Astrocyte of the cerebellum (primary cell): ENCODE measurements around the gene KCTD16.

Source experiments
- DNase-seq: peaks from one replicate; pipeline ENCODE4 v3.0.0-alpha.2; 2011; ENCODE audit warnings: low read depth
- H3K4me3 ChIP-seq: 2 replicates; pipeline ENCODE4 v1.5.1; 2011; ENCODE audit warnings: mild to moderate bottlenecking, low read depth, low read length, moderate library complexity
- in situ Hi-C: cut with HindIII; loops from 2 replicates; pipeline ENCODE4 v1.10.0; 2017; ENCODE audit warnings: low sequenced_read_pairs
- TF ChIP-seq, protein P1 (sequence below): IDR thresholded peaks from 2 replicates; pipeline ENCODE4 v1.5.1; 2012; ENCODE audit warnings: low read length, low read depth, moderate library complexity, mild to moderate bottlenecking; ENCODE audit errors: missing control alignments

KCTD16 gene

DNA sequence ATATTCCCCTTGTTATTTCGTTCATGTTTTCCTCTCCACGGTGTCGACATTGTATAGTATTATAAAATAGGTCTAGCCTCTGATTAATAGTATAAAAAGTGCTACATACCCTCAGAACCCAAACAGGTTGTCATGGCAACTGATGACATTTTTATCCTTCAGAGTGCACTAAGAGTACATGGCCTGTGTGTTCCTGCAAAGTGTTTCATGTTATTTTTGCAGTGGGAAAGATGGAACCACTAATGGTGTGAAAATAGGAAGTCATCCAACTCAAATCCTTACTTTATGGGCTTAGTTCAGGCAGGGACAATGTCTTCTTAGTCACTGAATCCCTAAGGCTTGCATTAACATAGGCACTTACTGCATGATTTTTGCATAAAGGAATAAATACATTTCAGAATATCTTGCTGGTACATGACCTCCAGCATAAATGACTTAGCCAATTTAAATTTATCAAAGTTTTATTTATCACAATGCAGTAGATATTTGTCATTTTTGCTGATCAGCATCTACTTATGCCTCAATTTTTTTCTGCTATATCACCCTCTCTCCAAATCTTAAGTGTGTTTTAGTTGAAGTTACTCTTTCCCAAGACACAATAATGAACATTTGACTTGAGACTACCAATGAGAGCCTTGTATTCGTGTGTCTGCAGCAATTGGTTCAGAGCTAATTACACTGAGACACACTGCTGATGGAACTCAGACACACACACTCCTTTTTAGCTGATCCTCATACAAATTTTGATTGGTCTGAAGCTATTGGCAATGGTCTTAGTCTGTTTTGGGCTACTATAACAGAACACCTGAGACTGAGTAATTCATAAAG lies 243.7 kb downstream of the KCTD16 start:
- in situ Hi-C loops = no loop called here
- TF ChIP-seq, protein P1, sequence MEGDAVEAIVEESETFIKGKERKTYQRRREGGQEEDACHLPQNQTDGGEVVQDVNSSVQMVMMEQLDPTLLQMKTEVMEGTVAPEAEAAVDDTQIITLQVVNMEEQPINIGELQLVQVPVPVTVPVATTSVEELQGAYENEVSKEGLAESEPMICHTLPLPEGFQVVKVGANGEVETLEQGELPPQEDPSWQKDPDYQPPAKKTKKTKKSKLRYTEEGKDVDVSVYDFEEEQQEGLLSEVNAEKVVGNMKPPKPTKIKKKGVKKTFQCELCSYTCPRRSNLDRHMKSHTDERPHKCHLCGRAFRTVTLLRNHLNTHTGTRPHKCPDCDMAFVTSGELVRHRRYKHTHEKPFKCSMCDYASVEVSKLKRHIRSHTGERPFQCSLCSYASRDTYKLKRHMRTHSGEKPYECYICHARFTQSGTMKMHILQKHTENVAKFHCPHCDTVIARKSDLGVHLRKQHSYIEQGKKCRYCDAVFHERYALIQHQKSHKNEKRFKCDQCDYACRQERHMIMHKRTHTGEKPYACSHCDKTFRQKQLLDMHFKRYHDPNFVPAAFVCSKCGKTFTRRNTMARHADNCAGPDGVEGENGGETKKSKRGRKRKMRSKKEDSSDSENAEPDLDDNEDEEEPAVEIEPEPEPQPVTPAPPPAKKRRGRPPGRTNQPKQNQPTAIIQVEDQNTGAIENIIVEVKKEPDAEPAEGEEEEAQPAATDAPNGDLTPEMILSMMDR = no peak
- no peak overlapping the region for H3K4me3 ChIP-seq
- DNase-seq = no peak

DNA sequence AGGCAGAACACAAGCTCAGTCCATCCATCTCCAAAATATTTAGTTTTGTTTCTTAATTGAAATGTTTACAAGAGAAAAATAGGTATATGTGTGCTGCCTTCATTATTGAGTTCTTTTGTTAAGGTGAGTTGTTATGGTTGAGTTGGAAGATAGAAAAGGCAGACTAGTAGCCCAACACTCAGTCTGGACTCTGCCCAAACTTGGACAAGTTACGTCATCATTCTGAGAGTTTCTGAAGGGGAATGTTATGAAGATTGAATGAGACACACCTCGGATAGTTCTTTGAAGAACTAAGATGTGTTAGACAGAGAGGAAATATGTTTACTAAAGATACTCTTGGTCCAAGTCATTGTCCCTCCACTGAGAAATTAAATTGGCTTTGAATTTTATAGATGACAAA lies 245.5 kb downstream of the KCTD16 start:
- TF ChIP-seq, protein P1 = no peak
- no peak for DNase-seq
- in situ Hi-C loops = no loop called here

DNA sequence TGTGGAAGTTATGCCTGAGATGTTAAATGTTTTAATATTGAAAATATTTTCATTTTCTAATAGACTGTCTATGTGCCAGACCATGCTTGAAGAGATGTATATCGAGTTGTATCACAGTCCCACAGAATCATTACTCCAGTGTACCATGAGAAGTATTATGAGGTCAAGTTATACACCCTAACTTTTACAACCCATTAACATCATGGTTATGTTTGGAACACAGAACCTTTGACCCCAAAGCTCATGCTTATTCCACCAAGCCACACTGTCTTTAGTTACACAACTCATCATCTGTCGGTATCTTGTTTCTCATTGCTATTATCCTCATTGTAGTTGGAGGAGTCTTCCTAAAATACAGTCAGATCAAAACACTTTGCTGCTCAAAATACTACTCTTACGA lies 248.0 kb downstream of the KCTD16 start:
- TF ChIP-seq, protein P1 = no peak
- H3K4me3 ChIP-seq = no peak overlapping the region
- in situ Hi-C loops = no loop called here
- DNase-seq = no peak

More for the DNA sequence above, 245.5 kb downstream of the KCTD16 start:
- H3K4me3 ChIP-seq = no peak overlapping the region

DNA sequence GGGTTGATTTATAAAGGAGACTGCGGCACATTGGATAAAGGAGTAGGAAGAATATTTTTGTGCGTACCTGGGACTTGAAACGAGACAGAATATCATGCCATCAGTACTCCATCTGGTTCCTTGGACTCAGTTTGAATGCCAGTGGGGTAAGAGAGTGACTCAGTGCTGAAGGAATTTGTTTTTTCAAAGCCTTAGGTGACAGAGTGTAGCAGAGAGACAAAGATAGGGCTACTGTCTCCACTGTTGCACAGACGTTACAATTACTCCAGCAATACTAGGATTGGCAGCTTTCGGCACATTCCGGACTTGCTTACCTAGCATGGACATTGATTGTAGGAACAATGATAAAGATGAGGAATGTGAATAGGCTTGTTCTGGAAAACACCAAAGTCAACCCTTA lies 250.7 kb downstream of the KCTD16 start:
- in situ Hi-C loops = no loop called here
- H3K4me3 ChIP-seq = no peak overlapping the region
- TF ChIP-seq, protein P1 = no peak
- no peak for DNase-seq

DNA sequence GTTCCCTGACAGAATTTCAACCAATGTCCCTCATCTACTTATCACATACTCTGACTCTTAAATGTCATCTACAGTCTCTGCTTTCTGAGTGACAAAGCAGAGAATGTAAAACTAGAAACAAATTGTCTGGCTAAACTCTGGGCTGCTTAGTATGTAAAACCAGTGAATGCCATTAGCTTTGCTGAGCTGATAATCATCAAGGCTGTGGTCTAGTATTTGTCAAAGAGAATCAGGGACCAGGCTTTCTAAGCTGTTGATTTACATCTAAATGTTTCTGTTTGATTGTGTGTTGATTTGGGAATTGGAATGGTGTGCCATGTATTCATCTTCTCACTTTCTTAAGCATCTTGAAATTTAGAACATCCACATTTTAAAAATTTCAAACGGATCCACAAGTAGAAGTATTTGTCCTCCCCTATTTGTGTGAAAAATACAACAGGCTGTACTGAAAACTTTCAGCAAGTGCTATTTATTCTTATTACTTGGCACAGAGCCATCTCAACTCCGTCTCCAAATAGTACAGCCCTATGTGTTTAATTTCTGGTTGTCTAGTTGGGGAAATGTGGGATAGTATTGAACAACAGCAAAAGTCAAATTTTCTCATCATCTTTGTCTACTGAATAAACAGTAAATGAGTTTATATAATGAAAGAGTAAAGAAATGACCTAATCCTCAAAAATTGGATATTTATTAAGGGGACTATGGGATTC lies 251.5 kb downstream of the KCTD16 start:
- in situ Hi-C loops = no loop called here
- no peak overlapping the region for H3K4me3 ChIP-seq
- no peak for DNase-seq
- TF ChIP-seq, protein P1 = no peak

DNA sequence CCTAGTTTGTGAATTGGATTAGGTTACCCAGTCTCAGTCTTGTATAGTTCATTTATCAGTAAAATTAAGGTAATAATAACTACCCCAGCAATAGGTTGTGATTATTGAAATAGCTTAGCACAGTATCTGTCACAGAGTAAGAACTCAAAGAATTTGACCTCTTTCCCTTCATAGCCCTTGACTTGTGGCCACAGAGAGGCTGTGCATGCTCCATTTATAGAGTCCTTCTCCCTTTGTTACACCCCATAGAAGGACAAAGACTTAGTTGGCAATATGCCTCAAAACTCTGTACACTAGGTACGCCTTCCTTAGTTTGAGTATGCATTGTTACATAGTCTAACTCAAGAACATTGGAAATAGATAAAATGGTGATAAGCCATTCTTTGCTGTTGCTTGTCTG lies 257.2 kb downstream of the KCTD16 start:
- DNase-seq = no peak
- in situ Hi-C loops = no loop called here
- H3K4me3 ChIP-seq = no peak overlapping the region
- TF ChIP-seq, protein P1 = no peak
